ENCODE results near the gene GPS1.
A peak's percentile ranks its signal among the peaks of the same experiment; 100 is the strongest.

DNA sequence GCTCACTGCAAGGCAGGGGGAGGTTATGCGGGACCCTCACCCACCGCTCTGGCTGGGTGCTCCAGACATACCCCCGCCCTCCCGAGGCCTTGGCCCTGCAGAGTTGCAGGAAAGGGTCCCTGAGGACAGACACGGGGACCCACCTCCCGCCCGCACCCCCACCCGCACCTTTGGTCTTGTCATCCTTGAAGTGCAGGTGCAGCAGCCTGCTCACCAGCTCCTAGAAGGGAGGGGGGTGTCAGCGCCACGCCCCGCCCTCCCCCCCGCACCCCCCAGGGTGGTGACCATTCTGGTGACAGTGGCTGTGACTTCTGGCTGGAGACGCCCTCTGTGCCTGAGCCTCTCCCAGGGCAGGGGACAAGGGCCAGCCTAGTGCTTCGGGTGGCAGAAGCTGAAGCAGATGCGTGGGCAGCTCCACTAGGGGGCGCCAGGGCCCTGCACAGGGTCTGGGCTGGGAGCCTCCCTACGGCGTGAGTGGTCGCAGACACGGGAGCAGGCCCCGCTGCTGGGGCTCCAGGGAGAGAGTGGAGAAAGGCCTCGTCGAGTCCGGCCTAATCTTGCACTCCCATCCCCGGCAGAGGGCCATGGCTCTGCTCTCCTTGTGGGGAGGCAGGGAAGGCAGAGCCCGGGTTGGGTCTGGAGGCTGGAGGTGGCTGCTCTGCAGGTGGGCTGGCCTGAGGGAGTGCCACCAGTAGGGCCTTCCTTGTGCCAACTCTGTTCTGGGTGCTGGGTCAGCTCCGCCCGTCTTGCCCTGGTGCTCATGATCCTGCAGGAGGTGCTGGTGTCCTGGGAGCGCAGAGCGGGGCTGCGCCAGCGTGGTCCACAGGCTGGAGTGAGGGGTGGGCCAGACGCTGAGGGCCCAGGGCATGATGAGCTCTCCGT lies 31.8 kb upstream of the GPS1 start:
- TF ChIP-seq, protein P1, sequence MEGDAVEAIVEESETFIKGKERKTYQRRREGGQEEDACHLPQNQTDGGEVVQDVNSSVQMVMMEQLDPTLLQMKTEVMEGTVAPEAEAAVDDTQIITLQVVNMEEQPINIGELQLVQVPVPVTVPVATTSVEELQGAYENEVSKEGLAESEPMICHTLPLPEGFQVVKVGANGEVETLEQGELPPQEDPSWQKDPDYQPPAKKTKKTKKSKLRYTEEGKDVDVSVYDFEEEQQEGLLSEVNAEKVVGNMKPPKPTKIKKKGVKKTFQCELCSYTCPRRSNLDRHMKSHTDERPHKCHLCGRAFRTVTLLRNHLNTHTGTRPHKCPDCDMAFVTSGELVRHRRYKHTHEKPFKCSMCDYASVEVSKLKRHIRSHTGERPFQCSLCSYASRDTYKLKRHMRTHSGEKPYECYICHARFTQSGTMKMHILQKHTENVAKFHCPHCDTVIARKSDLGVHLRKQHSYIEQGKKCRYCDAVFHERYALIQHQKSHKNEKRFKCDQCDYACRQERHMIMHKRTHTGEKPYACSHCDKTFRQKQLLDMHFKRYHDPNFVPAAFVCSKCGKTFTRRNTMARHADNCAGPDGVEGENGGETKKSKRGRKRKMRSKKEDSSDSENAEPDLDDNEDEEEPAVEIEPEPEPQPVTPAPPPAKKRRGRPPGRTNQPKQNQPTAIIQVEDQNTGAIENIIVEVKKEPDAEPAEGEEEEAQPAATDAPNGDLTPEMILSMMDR (IDR thresholded peaks at IDR 0.05), result peak; percentile 39 to 70 (median 58)
- TF ChIP-seq POLR2A (IDR thresholded peaks at IDR 0.05), result no peak

Measured in esophagus squamous epithelium (tissue), 4 donors.